ENCODE data around the gene ASB15.
"Not testable (repeated sequence)": the region's sequence is repeated elsewhere in the genome, so short reads cannot be mapped to it uniquely, and the experiment has no call there.

The ASB15 gene

GRCh38 chr7:123633553-123633952, 31.9 kb downstream of the ASB15 start:
- Histone ChIP-seq H2BK12ac (ENCODE audit: low read length) (no peak overlapping the region), H3K9ac (ENCODE audit: low read depth, low read length, poor library complexity) (no peak overlapping the region), H3K79me1 (ENCODE audit: low read depth, low read length) (no peaks in the 10 kb centered on the region), H3K9me3 (replicated peaks in 1 of 2; ENCODE audit: control insufficient read depth in 2 of 2, insufficient read depth in 1 of 2, low read depth in 1 of 2, low read length in 2 of 2) (peaks cover 0 to 2% of the 10 kb centered on the region in 2 donors), H2AFZ (ENCODE audit: low read length) (peak overlapping the region; percentile 54), H3K4ac (ENCODE audit: low read length) (no peak overlapping the region), H2BK15ac (ENCODE audit: low read length) (no peak overlapping the region), H3K18ac (ENCODE audit: low read length) (no peak overlapping the region), H3K36me3 (replicated peaks in 1 of 2; ENCODE audit: control insufficient read depth in 2 of 2, insufficient read depth in 2 of 2, low read length in 2 of 2) (no peaks in the 10 kb centered on the region), H4K91ac (ENCODE audit: low read depth, low read length, poor library complexity) (no peak overlapping the region), H4K8ac (ENCODE audit: low read depth, low read length) (no peak overlapping the region), H3K4me1 (ENCODE audit: control insufficient read depth in 2 of 2, insufficient read depth in 1 of 2, low read depth in 1 of 2, low read length in 2 of 2) (peaks cover 0 to 3% of the 10 kb centered on the region in 2 donors), H3K4me2 (ENCODE audit: insufficient read depth, low read length, poor library complexity, severe bottlenecking) (no peak overlapping the region), H3K27ac (replicated peaks; ENCODE audit: low read length) (no peak overlapping the region), H3K27me3 (ENCODE audit: control insufficient read depth in 3 of 3, insufficient read depth in 3 of 3, low read depth in 1 of 3, low read length in 3 of 3) (no peaks in the 10 kb centered on the region), H3K23ac (ENCODE audit: low read depth, low read length, poor library complexity) (no peak overlapping the region), H3K14ac (ENCODE audit: low read length) (no peak overlapping the region), H2BK120ac (ENCODE audit: low read depth, low read length) (no peak overlapping the region), H3K4me3 (ENCODE audit: low read length in 2 of 2) (no peak overlapping the region), H2AK5ac (ENCODE audit: low read depth, low read length) (no peak overlapping the region), H2BK5ac (ENCODE audit: low read length) (no peak overlapping the region)
- DNase-seq (ENCODE audit: low spot score), result no peak
- no CpG with 5 or more reads among the region's 7 CpGs for WGBS, 2 donors (ENCODE audit: extremely low coverage in 2 of 2, insufficient read length in 2 of 2, insufficient replicate concordance in 1 of 2)

DNA sequence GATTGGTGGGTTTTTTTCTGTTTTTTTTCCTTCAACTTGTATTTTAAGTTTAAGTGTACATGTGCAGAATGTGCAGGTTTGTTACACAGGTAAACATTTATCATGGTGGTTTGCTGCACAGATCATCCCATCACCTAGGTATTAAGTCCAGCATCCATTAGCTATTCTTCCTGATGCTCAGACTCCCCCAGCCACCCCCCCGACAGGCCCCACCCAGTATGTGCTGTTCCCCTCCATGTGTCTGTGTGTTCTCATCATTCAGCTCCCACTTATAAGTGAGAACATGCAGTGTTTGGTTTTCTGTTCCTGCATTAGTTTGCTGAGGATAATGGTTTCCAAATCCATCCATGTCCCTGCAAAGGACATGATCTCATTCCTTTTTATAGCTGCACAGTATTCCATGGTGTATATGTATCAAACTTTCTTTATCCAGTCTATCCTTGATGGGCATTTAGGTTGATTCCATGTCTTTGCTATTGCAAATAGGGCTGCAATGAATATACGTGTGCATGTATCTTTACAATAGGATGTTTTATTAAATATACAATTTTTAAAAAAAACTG, 32.5 kb downstream of the ASB15 start:
- not testable (repeated sequence) for H3K9me3 ChIP-seq (replicated peaks in 1 of 2; ENCODE audit: control insufficient read depth in 2 of 2, insufficient read depth in 1 of 2, low read depth in 1 of 2, low read length in 2 of 2); H3K4me2 ChIP-seq (ENCODE audit: insufficient read depth, low read length, poor library complexity, severe bottlenecking); H4K91ac ChIP-seq (ENCODE audit: low read depth, low read length, poor library complexity); H3K4me3 ChIP-seq (ENCODE audit: low read length in 2 of 2); H2BK15ac ChIP-seq (ENCODE audit: low read length); H2BK12ac ChIP-seq (ENCODE audit: low read length); DNase-seq (ENCODE audit: low spot score); H2AK5ac ChIP-seq (ENCODE audit: low read depth, low read length); H3K27ac ChIP-seq (replicated peaks; ENCODE audit: low read length); H3K36me3 ChIP-seq (replicated peaks in 1 of 2; ENCODE audit: control insufficient read depth in 2 of 2, insufficient read depth in 2 of 2, low read length in 2 of 2); H3K79me1 ChIP-seq (ENCODE audit: low read depth, low read length); H3K4ac ChIP-seq (ENCODE audit: low read length); H3K9ac ChIP-seq (ENCODE audit: low read depth, low read length, poor library complexity); H3K27me3 ChIP-seq (ENCODE audit: control insufficient read depth in 3 of 3, insufficient read depth in 3 of 3, low read depth in 1 of 3, low read length in 3 of 3); H4K8ac ChIP-seq (ENCODE audit: low read depth, low read length); H3K14ac ChIP-seq (ENCODE audit: low read length); H3K23ac ChIP-seq (ENCODE audit: low read depth, low read length, poor library complexity); H3K4me1 ChIP-seq (ENCODE audit: control insufficient read depth in 2 of 2, insufficient read depth in 1 of 2, low read depth in 1 of 2, low read length in 2 of 2); H2BK120ac ChIP-seq (ENCODE audit: low read depth, low read length); H3K18ac ChIP-seq (ENCODE audit: low read length); H2BK5ac ChIP-seq (ENCODE audit: low read length)
- no CpG with 5 or more reads among the region's 2 CpGs for WGBS, 2 donors (ENCODE audit: extremely low coverage in 2 of 2, insufficient read length in 2 of 2, insufficient replicate concordance in 1 of 2)
- peak overlapping the region; percentile 54 for H2AFZ ChIP-seq (ENCODE audit: low read length)

DNA sequence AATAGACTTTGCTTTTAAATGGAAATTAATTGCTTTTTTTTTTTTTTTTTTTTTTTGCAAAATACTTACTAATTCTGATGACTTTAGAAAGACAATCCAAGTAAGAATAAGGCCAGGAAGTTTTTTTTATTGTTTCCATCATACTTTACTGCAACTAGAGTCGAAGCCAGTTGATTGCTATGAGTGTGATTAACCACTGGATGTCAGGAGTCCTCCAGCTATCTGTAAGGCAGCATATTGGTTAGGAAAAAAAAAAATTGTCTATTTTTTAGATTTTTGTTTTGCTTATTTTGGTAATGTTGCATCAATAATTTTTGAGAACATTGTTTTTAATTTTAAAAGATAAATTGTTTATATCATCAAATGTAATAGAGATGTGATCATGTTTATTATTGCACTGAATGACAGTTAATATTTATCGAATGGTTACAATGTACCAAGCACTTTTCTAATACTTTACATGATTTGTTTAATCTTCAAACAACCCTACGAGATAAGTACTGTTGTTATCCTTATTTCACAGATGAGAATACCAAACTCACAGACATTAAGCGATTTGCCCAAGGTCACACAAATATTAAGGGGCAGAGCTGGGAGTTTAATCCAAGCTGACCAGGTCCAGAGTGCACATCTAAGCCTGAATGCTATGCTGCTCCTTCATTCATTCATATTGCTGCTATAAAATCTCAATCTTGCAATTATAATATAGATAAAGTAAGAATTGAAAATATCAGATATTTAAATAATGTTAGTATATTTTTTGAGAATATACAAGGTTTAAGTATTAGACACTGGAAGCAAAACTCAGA, 34.1 kb downstream of the ASB15 start:
- H4K8ac ChIP-seq (ENCODE audit: low read depth, low read length), result no peak overlapping the region
- H3K4ac ChIP-seq (ENCODE audit: low read length), result no peak overlapping the region
- no CpG with 5 or more reads among the region's 4 CpGs for WGBS, 2 donors (ENCODE audit: extremely low coverage in 2 of 2, insufficient read length in 2 of 2, insufficient replicate concordance in 1 of 2)
- H3K27ac ChIP-seq (replicated peaks; ENCODE audit: low read length), result no peak overlapping the region
- H2AFZ ChIP-seq (ENCODE audit: low read length), result no peak overlapping the region
- H3K4me1 ChIP-seq (ENCODE audit: control insufficient read depth in 2 of 2, insufficient read depth in 1 of 2, low read depth in 1 of 2, low read length in 2 of 2), result peaks cover 0 to 3% of the 10 kb centered on the region in 2 donors
- H2BK120ac ChIP-seq (ENCODE audit: low read depth, low read length), result no peak overlapping the region
- no peak overlapping the region for H3K9ac ChIP-seq (ENCODE audit: low read depth, low read length, poor library complexity)
- no peaks in the 10 kb centered on the region for H3K27me3 ChIP-seq (ENCODE audit: control insufficient read depth in 3 of 3, insufficient read depth in 3 of 3, low read depth in 1 of 3, low read length in 3 of 3)
- no peak overlapping the region for H2AK5ac ChIP-seq (ENCODE audit: low read depth, low read length)
- H3K14ac ChIP-seq (ENCODE audit: low read length), result no peak overlapping the region
- H2BK15ac ChIP-seq (ENCODE audit: low read length), result no peak overlapping the region
- H3K18ac ChIP-seq (ENCODE audit: low read length), result no peak overlapping the region
- no peak overlapping the region for H3K23ac ChIP-seq (ENCODE audit: low read depth, low read length, poor library complexity)
- no peak overlapping the region for H3K4me2 ChIP-seq (ENCODE audit: insufficient read depth, low read length, poor library complexity, severe bottlenecking)
- DNase-seq (ENCODE audit: low spot score), result no peak
- no peak overlapping the region for H4K91ac ChIP-seq (ENCODE audit: low read depth, low read length, poor library complexity)
- H3K79me1 ChIP-seq (ENCODE audit: low read depth, low read length), result no peaks in the 10 kb centered on the region
- no peaks in the 10 kb centered on the region for H3K36me3 ChIP-seq (replicated peaks in 1 of 2; ENCODE audit: control insufficient read depth in 2 of 2, insufficient read depth in 2 of 2, low read length in 2 of 2)
- no peak overlapping the region for H3K4me3 ChIP-seq (ENCODE audit: low read length in 2 of 2)
- peaks cover 0 to 5% of the 10 kb centered on the region in 2 donors for H3K9me3 ChIP-seq (replicated peaks in 1 of 2; ENCODE audit: control insufficient read depth in 2 of 2, insufficient read depth in 1 of 2, low read depth in 1 of 2, low read length in 2 of 2)
- no peak overlapping the region for H2BK5ac ChIP-seq (ENCODE audit: low read length)
- H2BK12ac ChIP-seq (ENCODE audit: low read length), result no peak overlapping the region

GRCh38 chr7:123637203-123637602, 35.6 kb downstream of the ASB15 start:
- Histone ChIP-seq H3K9me3 (replicated peaks in 1 of 2; ENCODE audit: control insufficient read depth in 2 of 2, insufficient read depth in 1 of 2, low read depth in 1 of 2, low read length in 2 of 2) (peaks cover 0 to 5% of the 10 kb centered on the region in 2 donors), H3K4me1 (ENCODE audit: control insufficient read depth in 2 of 2, insufficient read depth in 1 of 2, low read depth in 1 of 2, low read length in 2 of 2) (peaks cover 3% of the 10 kb centered on the region in 2 donors), H3K79me1 (ENCODE audit: low read depth, low read length) (no peaks in the 10 kb centered on the region), H3K23ac (ENCODE audit: low read depth, low read length, poor library complexity) (no peak overlapping the region), H2BK12ac (ENCODE audit: low read length) (no peak overlapping the region), H3K18ac (ENCODE audit: low read length) (no peak overlapping the region), H2BK5ac (ENCODE audit: low read length) (no peak overlapping the region), H3K4me3 (ENCODE audit: low read length in 2 of 2) (no peak overlapping the region), H3K36me3 (replicated peaks in 1 of 2; ENCODE audit: control insufficient read depth in 2 of 2, insufficient read depth in 2 of 2, low read length in 2 of 2) (no peaks in the 10 kb centered on the region), H3K27ac (replicated peaks; ENCODE audit: low read length) (no peak overlapping the region), H2AK5ac (ENCODE audit: low read depth, low read length) (no peak overlapping the region), H2AFZ (ENCODE audit: low read length) (peak overlapping the region; percentile 47), H3K9ac (ENCODE audit: low read depth, low read length, poor library complexity) (no peak overlapping the region), H3K27me3 (ENCODE audit: control insufficient read depth in 3 of 3, insufficient read depth in 3 of 3, low read depth in 1 of 3, low read length in 3 of 3) (no peaks in the 10 kb centered on the region), H3K4me2 (ENCODE audit: insufficient read depth, low read length, poor library complexity, severe bottlenecking) (no peak overlapping the region), H2BK120ac (ENCODE audit: low read depth, low read length) (no peak overlapping the region), H3K4ac (ENCODE audit: low read length) (no peak overlapping the region), H4K91ac (ENCODE audit: low read depth, low read length, poor library complexity) (no peak overlapping the region), H3K14ac (ENCODE audit: low read length) (no peak overlapping the region), H4K8ac (ENCODE audit: low read depth, low read length) (no peak overlapping the region), H2BK15ac (ENCODE audit: low read length) (no peak overlapping the region)
- no CpG with 5 or more reads among the region's 3 CpGs for WGBS, 2 donors (ENCODE audit: extremely low coverage in 2 of 2, insufficient read length in 2 of 2, insufficient replicate concordance in 1 of 2)
- DNase-seq (ENCODE audit: low spot score), result no peak

Measured in neuronal stem cell (in vitro differentiated cells).